Measurements from ENCODE around the gene PSD. TPM values are rescaled to one million over a fixed set of nuclear protein-coding genes. Genes with fewer than 3 reads are reported as not detected.

The PSD gene
- total and polyA plus RNA-seq, 9 of the 15 experiments (the other 6 are each of a cell fraction or from before 2014, with no cell fraction given): 0.11 to 1.7 (median 0.54) TPM; not detected in 2

DNA sequence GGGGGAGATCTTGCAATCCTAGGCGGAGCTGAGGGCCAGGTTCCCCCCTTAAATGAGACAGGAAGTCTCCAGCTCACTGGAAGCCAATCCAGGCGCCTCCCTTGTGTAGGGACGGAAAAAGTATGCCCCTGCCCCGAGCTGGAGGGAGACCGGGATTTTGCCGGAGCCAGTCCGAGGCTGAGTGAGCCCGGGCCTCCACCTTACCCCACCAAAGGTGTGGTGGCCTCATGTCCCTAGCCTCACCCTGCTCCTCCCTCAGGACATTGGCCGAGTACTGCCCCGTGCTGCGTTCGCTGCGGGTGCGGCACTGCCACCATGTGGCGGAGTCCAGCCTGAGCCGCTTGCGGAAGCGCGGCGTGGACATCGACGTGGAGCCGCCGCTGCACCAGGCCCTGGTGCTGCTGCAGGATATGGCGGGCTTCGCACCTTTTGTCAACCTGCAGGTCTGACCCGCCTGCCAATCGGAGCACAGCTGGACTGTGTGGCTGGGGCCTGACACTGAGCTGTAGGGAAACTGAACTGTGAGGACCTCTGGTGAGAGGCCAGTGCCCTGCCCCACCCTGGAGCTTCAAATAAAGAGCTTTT is 4.1 kb upstream of the PSD start (continued):
- no peak for TF ChIP-seq KLF13 (tag; IDR thresholded peaks at IDR 0.05; ENCODE audit: borderline replicate concordance, low read depth)
- TF ChIP-seq ELF2 (CRISPR knock-in tag; IDR thresholded peaks at IDR 0.05): no peak
- TF ChIP-seq, protein P1, sequence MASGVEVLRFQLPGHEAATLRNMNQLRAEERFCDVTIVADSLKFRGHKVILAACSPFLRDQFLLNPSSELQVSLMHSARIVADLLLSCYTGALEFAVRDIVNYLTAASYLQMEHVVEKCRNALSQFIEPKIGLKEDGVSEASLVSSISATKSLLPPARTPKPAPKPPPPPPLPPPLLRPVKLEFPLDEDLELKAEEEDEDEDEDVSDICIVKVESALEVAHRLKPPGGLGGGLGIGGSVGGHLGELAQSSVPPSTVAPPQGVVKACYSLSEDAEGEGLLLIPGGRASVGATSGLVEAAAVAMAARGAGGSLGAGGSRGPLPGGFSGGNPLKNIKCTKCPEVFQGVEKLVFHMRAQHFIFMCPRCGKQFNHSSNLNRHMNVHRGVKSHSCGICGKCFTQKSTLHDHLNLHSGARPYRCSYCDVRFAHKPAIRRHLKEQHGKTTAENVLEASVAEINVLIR (CRISPR knock-in tag; IDR thresholded peaks at IDR 0.05): no peak
- TF ChIP-seq SMARCA5 (IDR thresholded peaks at IDR 0.05): no peak
- TF ChIP-seq, protein P2, sequence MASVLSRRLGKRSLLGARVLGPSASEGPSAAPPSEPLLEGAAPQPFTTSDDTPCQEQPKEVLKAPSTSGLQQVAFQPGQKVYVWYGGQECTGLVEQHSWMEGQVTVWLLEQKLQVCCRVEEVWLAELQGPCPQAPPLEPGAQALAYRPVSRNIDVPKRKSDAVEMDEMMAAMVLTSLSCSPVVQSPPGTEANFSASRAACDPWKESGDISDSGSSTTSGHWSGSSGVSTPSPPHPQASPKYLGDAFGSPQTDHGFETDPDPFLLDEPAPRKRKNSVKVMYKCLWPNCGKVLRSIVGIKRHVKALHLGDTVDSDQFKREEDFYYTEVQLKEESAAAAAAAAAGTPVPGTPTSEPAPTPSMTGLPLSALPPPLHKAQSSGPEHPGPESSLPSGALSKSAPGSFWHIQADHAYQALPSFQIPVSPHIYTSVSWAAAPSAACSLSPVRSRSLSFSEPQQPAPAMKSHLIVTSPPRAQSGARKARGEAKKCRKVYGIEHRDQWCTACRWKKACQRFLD (CRISPR knock-in tag; IDR thresholded peaks at IDR 0.05): no peak
- TF ChIP-seq, protein P3, sequence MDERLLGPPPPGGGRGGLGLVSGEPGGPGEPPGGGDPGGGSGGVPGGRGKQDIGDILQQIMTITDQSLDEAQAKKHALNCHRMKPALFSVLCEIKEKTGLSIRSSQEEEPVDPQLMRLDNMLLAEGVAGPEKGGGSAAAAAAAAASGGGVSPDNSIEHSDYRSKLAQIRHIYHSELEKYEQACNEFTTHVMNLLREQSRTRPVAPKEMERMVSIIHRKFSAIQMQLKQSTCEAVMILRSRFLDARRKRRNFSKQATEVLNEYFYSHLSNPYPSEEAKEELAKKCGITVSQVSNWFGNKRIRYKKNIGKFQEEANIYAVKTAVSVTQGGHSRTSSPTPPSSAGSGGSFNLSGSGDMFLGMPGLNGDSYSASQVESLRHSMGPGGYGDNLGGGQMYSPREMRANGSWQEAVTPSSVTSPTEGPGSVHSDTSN (CRISPR knock-in tag; IDR thresholded peaks at IDR 0.05; ENCODE audit: low read depth): no peak
- TF ChIP-seq, protein P3 (tag; conservative IDR thresholded peaks at IDR 0.05; ENCODE audit: low read depth): no peak
- TF ChIP-seq MTA1 (IDR thresholded peaks at IDR 0.05; ENCODE audit: borderline replicate concordance): no peak
- no peak for TF ChIP-seq FOXK2 (conservative IDR thresholded peaks at IDR 0.05 in 1 of 2, IDR thresholded peaks at IDR 0.05 in 1 of 2; ENCODE audit: low read depth in 2 of 2)
- TF ChIP-seq SRSF3 (IDR thresholded peaks at IDR 0.05; ENCODE audit: insufficient read depth, low read length): no peak
- TF ChIP-seq, protein P4, sequence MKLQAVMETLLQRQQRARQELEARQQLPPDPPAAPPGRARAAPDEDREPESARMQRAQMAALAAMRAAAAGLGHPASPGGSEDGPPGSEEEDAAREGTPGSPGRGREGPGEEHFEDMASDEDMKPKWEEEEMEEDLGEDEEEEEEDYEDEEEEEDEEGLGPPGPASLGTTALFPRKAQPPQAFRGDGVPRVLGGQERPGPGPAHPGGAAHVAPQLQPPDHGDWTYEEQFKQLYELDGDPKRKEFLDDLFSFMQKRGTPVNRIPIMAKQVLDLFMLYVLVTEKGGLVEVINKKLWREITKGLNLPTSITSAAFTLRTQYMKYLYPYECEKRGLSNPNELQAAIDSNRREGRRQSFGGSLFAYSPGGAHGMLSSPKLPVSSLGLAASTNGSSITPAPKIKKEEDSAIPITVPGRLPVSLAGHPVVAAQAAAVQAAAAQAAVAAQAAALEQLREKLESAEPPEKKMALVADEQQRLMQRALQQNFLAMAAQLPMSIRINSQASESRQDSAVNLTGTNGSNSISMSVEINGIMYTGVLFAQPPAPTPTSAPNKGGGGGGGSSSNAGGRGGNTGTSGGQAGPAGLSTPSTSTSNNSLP (IDR thresholded peaks at IDR 0.05; ENCODE audit: borderline replicate concordance, low read depth, low read length): no peak
